SJCRH30 (cell line): ENCODE results near the gene TFPI. TPM values are rescaled to one million over a fixed set of nuclear protein-coding genes. Genes with fewer than 3 reads are reported as not detected.

ENCODE experiments used
- DNase-seq, 2 experiments: peaks; one replicate each; pipeline ENCODE4 v3.0.0-alpha.2; 2015 to 2020
- H3K27ac ChIP-seq: fragments of 250-450 bp; sonication (Bioruptor Pico); 2 replicates; pipeline ENCODE4 v1.5.1; 2020; ENCODE audit warnings: mild to moderate bottlenecking, moderate library complexity
- H3K27me3 ChIP-seq: fragments of 250-450 bp; sonication (Bioruptor Pico); 2 replicates; pipeline ENCODE4 v1.5.1; 2020; ENCODE audit warnings: mild to moderate bottlenecking, moderate library complexity
- H3K36me3 ChIP-seq: fragments of 250-450 bp; sonication (Bioruptor Pico); 2 replicates; pipeline ENCODE4 v1.5.1; 2020; ENCODE audit warnings: mild to moderate bottlenecking, moderate library complexity
- H3K4me1 ChIP-seq: fragments of 250-450 bp; sonication (Bioruptor Pico); 2 replicates; pipeline ENCODE4 v1.5.1; 2020; ENCODE audit warnings: mild to moderate bottlenecking, moderate library complexity
- H3K4me3 ChIP-seq: fragments of 250-450 bp; sonication (Bioruptor Pico); 2 replicates; pipeline ENCODE4 v1.5.1; 2020; ENCODE audit warnings: mild to moderate bottlenecking, moderate library complexity
- H3K9me3 ChIP-seq: fragments of 250-450 bp; sonication (Bioruptor Pico); replicated peaks from 2 replicates; pipeline ENCODE4 v1.5.1; 2020; ENCODE audit warnings: mild to moderate bottlenecking, moderate library complexity
- total RNA-seq: library from RNA; depleted of rRNA; stranded (reverse); fragments of >200 nt; shearing (Covaris generic); gene quantifications from 2 replicates; pipeline ENCODE4 v1.2.3, GENCODE V29; 2014

Gene TFPI
- total RNA-seq, 1 experiment from 2014 or later, result 64.2 TPM

GRCh38 chr2:187509667-187510417 lies 44.4 kb downstream of the TFPI start:
- peaks cover 11% of the 10 kb centered on the region for H3K9me3 ChIP-seq
- DNase-seq, result no peak
- H3K27me3 ChIP-seq, result no peaks in the 10 kb centered on the region

GRCh38 chr2:187506416-187506815 lies 47.8 kb downstream of the TFPI start:
- peaks cover 21% of the 10 kb centered on the region for H3K4me1 ChIP-seq
- DNase-seq, result no peak
- H3K4me3 ChIP-seq, result no peak overlapping the region
- peaks cover 4% of the 10 kb centered on the region for H3K9me3 ChIP-seq
- no peaks in the 10 kb centered on the region for H3K27me3 ChIP-seq
- H3K27ac ChIP-seq, result no peak overlapping the region
- peaks cover 4% of the 10 kb centered on the region for H3K36me3 ChIP-seq

More at GRCh38 chr2:187509667-187510417, 44.4 kb downstream of the TFPI start:
- H3K4me3 ChIP-seq, result no peak overlapping the region
- peaks cover 12% of the 10 kb centered on the region for H3K4me1 ChIP-seq
- H3K36me3 ChIP-seq, result peaks cover 4% of the 10 kb centered on the region
- H3K27ac ChIP-seq, result no peak overlapping the region

- H3K9me3 ChIP-seq, result peaks cover 4% of the 10 kb centered on the region
- DNase-seq, result no peak
- no peak overlapping the region for H3K4me3 ChIP-seq
- H3K27me3 ChIP-seq, result no peaks in the 10 kb centered on the region
- H3K36me3 ChIP-seq, result peaks cover 4% of the 10 kb centered on the region
- no peak overlapping the region for H3K27ac ChIP-seq
- H3K4me1 ChIP-seq, result peaks cover 21% of the 10 kb centered on the region
These were observed 49.1 kb downstream of the TFPI start for GRCh38 chr2:187505065-187505672.

GRCh38 chr2:187504312-187504921 lies 49.8 kb downstream of the TFPI start:
- peaks cover 21% of the 10 kb centered on the region for H3K4me1 ChIP-seq

GRCh38 chr2:187503700-187504099 lies 50.5 kb downstream of the TFPI start:
- DNase-seq, result no peak
- no peak overlapping the region; the same call in 1 of the 2 replicates for H3K27ac ChIP-seq
- H3K36me3 ChIP-seq, result peaks cover 4% of the 10 kb centered on the region
- H3K4me3 ChIP-seq, result no peak overlapping the region
- no peaks in the 10 kb centered on the region for H3K27me3 ChIP-seq
- peaks cover 21% of the 10 kb centered on the region for H3K4me1 ChIP-seq
- H3K9me3 ChIP-seq, result no peaks in the 10 kb centered on the region

More at GRCh38 chr2:187504312-187504921, 49.8 kb downstream of the TFPI start:
- peaks cover 4% of the 10 kb centered on the region for H3K36me3 ChIP-seq
- peak overlapping the region; percentile 12 for H3K4me3 ChIP-seq
- H3K9me3 ChIP-seq, result no peaks in the 10 kb centered on the region; the same call in 1 of the 2 replicates
- no peaks in the 10 kb centered on the region for H3K27me3 ChIP-seq
- DNase-seq, result peak; percentile 37 to 74
- H3K27ac ChIP-seq, result peak overlapping the region; percentile 2; the same call in 1 of the 2 replicates

- Histone ChIP-seq H3K27me3 (no peaks in the 10 kb centered on the region), H3K27ac (no peak overlapping the region), H3K4me1 (peaks cover 21% of the 10 kb centered on the region), H3K9me3 (no peaks in the 10 kb centered on the region), H3K4me3 (no peak overlapping the region), H3K36me3 (peaks cover 4% of the 10 kb centered on the region)
- DNase-seq, result no peak
These were observed 51.8 kb downstream of the TFPI start for GRCh38 chr2:187502467-187502866.

GRCh38 chr2:187500585-187501359 lies 53.5 kb downstream of the TFPI start:
- peak; percentile 54 to 74 for DNase-seq
- Histone ChIP-seq H3K36me3 (peaks cover 10% of the 10 kb centered on the region), H3K27me3 (no peaks in the 10 kb centered on the region), H3K4me3 (no peak overlapping the region), H3K4me1 (peaks cover 21% of the 10 kb centered on the region), H3K27ac (no peak overlapping the region), H3K9me3 (no peaks in the 10 kb centered on the region)

GRCh38 chr2:187499941-187500532 lies 54.2 kb downstream of the TFPI start:
- Histone ChIP-seq H3K36me3 (peaks cover 17% of the 10 kb centered on the region), H3K4me3 (no peak overlapping the region), H3K9me3 (no peaks in the 10 kb centered on the region), H3K27me3 (no peaks in the 10 kb centered on the region), H3K4me1 (peaks cover 16% of the 10 kb centered on the region), H3K27ac (no peak overlapping the region)
- peak; percentile 77 to 93 for DNase-seq

- H3K4me1 ChIP-seq, result no peaks in the 10 kb centered on the region
- no peaks in the 10 kb centered on the region for H3K27me3 ChIP-seq
- peak in 1 of 2 experiments; percentile 65 for DNase-seq
- H3K36me3 ChIP-seq, result peaks cover 33% of the 10 kb centered on the region
- H3K27ac ChIP-seq, result no peak overlapping the region
- H3K4me3 ChIP-seq, result no peak overlapping the region
- H3K9me3 ChIP-seq, result no peaks in the 10 kb centered on the region; the same call in 1 of the 2 replicates
These were observed 56.3 kb downstream of the TFPI start for GRCh38 chr2:187497858-187498463.

GRCh38 chr2:187497140-187497539 lies 57.1 kb downstream of the TFPI start:
- H3K27ac ChIP-seq, result no peak overlapping the region
- H3K36me3 ChIP-seq, result peaks cover 37% of the 10 kb centered on the region
- H3K4me1 ChIP-seq, result no peaks in the 10 kb centered on the region
- H3K4me3 ChIP-seq, result no peak overlapping the region
- no peaks in the 10 kb centered on the region for H3K27me3 ChIP-seq
- H3K9me3 ChIP-seq, result no peaks in the 10 kb centered on the region; the same call in 1 of the 2 replicates
- DNase-seq, result no peak

- no peaks in the 10 kb centered on the region for H3K27me3 ChIP-seq
- H3K4me1 ChIP-seq, result no peaks in the 10 kb centered on the region
- H3K9me3 ChIP-seq, result no peaks in the 10 kb centered on the region; the same call in 1 of the 2 replicates
- H3K36me3 ChIP-seq, result peaks cover 52% of the 10 kb centered on the region
- no peak overlapping the region for H3K4me3 ChIP-seq
- DNase-seq, result no peak
- H3K27ac ChIP-seq, result no peak overlapping the region
These were observed 58.9 kb downstream of the TFPI start for GRCh38 chr2:187495324-187495723.

GRCh38 chr2:187493877-187494568 lies 60.2 kb downstream of the TFPI start:
- H3K9me3 ChIP-seq, result no peaks in the 10 kb centered on the region; the same call in 1 of the 2 replicates
- H3K27ac ChIP-seq, result no peak overlapping the region
- H3K36me3 ChIP-seq, result peaks cover 54% of the 10 kb centered on the region
- DNase-seq, result no peak
- H3K4me3 ChIP-seq, result no peak overlapping the region
- H3K4me1 ChIP-seq, result no peaks in the 10 kb centered on the region
- no peaks in the 10 kb centered on the region for H3K27me3 ChIP-seq

- H3K4me1 ChIP-seq, result no peaks in the 10 kb centered on the region
- no peaks in the 10 kb centered on the region for H3K27me3 ChIP-seq
- peaks cover 61% of the 10 kb centered on the region for H3K36me3 ChIP-seq
These were observed 61.1 kb downstream of the TFPI start for GRCh38 chr2:187493180-187493579.

More at GRCh38 chr2:187493180-187493579, 61.1 kb downstream of the TFPI start:
- Histone ChIP-seq H3K27ac (no peak overlapping the region), H3K9me3 (no peaks in the 10 kb centered on the region; the same call in 1 of the 2 replicates), H3K4me3 (no peak overlapping the region)
- no peak for DNase-seq
